ENCODE measurements around the gene RAD51B.

- no peak for TF ChIP-seq CTCF (IDR thresholded peaks at IDR 0.05)
- no peak for TF ChIP-seq EP300 (IDR thresholded peaks at IDR 0.05)
- TF ChIP-seq POLR2A (IDR thresholded peaks at IDR 0.05), result no peak
- no peak for TF ChIP-seq POLR2AphosphoS5 (IDR thresholded peaks at IDR 0.05)
Measured at GRCh38 chr14:68423686-68424085, 604.1 kb downstream of the RAD51B start.
